PFSK-1 (cell line): ENCODE data around the gene TNS1.

Source experiments
- POLR2AphosphoS5 ChIP-seq: IDR thresholded peaks from 2 replicates; pipeline ENCODE4 v1.6.1; 2012; ENCODE audit warnings: low read depth, mild to moderate bottlenecking, control low read depth, low read length, moderate library complexity
- SIN3A ChIP-seq: IDR thresholded peaks from 2 replicates; pipeline ENCODE4 v1.6.1; 2012; ENCODE audit warnings: mild to moderate bottlenecking, low read length, moderate library complexity, borderline replicate concordance; ENCODE audit not compliant: insufficient read depth
- TAF1 ChIP-seq: IDR thresholded peaks from 2 replicates; pipeline ENCODE4 v1.6.1; 2012; ENCODE audit warnings: low read length, control low read depth, borderline replicate concordance; ENCODE audit not compliant: insufficient read depth

DNA sequence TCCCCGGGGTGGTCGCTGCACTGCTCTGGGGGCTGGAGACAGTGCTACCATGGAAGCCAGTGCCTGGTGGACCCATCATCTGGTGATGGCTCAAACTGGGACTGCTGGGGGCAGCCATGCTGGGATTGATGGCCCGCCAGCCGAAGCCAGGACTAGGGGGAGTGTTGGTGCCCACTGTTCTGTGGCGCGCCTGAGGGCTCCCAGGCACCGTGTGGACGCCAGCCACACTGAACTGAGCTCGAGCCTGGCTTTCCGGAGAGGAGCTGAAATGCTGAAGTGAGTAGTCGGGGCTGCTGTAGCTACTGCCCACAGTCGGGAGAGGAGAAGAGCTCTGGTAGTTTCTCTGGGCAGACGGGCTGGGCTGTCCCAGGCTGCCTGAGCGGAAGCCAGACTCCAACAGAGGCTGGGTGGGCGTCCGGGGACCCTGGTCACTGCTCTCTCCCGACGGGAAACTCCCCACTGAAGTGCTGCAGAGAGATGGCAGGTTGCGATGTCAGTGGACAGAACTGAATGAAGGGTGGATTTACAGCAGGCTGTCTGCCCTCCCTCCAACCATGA, 184.4 kb downstream of the TNS1 start:
- TF ChIP-seq SIN3A (no peak), POLR2AphosphoS5 (no peak), TAF1 (no peak)
